Activated CD4-positive, alpha-beta T cell treated with anti-CD3 and anti-CD28 coated beads, Interleukin-2, amount 50 U/mL, for 16 hours (primary cell): ENCODE results near the gene COG5.
A peak's percentile ranks its signal among the peaks of the same experiment; 100 is the strongest.

Experiments used
- DNase-seq: peaks from one replicate; pipeline ENCODE4 v3.0.0-alpha.2; 2020

Gene COG5

GRCh38 chr7:107505362-107505761 lies 58.4 kb downstream of the COG5 start:
- no peak for DNase-seq

DNA sequence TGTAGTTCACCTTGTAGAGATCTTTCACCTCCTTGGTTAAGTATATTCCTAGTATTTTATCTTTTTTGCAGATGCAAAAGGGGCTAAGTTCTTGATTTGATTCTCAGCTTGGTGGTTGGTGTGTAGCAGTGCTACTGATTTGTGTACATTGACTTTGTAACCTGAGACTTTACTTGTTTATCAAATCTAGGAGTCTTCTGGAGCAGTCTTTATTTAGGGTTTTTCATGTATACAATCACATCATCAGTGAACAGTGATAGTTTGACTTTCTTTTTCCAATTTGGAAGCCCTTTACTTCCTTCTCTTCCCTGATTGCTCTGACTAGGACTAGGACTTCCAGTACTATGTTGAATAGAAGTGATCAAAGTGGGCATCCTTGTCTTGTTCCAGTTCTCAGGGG lies 60.0 kb downstream of the COG5 start:
- DNase-seq, result no peak

GRCh38 chr7:107502797-107503196 lies 60.9 kb downstream of the COG5 start:
- DNase-seq, result no peak

GRCh38 chr7:107502154-107502553 lies 61.6 kb downstream of the COG5 start:
- no peak for DNase-seq

DNA sequence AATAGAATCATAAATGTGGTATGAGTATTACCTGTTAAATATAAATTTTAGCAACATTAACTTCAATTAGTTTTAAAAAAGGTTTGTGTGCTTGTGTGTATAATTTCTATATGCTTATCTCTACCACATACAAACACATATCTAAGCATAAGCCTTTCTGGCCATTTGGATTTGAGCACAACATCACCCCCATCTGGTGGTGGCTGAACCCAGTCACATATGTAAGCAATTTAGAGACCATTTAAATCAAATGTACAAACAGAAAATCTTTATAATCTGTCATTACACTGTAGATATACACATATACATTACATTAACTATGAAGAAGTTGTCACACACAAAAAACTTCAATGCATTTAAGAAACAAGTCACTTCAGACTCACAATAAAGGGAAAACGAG lies 62.1 kb downstream of the COG5 start:
- DNase-seq, result peak; percentile 24

- DNase-seq, result no peak
Measured at GRCh38 chr7:107499731-107500130, 64.0 kb downstream of the COG5 start.

DNA sequence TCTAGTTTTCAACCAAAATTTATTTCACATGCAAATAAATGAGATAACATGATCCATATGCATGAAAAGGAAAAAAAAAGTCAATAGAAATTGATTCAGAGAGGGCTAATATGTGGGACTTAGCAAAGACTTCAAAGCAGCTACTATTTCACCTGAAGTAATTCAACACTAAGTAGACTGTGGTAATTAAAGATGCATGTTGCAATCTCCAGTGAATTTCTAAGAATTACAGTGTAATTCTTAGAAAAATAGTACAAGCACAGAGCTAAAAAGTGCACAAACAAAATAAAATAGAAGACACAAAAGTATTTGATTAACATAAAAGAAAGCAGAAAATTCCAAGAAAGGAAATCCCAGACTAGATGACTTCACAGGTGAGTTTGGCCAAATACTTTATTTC lies 68.2 kb downstream of the COG5 start:
- no peak for DNase-seq

DNA sequence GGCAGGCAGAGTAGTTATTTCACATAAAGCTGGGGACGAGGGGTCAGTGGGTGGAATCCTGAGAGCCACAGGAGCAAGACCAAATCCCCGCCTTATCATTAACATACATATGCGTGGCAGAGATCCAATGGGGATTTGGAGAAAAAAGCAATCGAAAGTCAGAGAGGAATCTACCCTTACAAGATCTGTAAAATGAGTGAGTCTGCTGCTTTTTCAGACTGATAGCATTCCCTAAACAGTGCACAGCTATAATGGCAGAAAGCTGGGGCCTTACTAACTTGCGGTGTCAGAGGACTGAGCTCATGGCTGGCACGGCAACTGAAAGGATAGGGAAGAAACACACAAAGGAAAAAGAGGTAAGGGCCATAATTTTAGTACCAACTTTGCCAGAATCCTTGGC lies 68.8 kb downstream of the COG5 start:
- DNase-seq, result no peak

DNA sequence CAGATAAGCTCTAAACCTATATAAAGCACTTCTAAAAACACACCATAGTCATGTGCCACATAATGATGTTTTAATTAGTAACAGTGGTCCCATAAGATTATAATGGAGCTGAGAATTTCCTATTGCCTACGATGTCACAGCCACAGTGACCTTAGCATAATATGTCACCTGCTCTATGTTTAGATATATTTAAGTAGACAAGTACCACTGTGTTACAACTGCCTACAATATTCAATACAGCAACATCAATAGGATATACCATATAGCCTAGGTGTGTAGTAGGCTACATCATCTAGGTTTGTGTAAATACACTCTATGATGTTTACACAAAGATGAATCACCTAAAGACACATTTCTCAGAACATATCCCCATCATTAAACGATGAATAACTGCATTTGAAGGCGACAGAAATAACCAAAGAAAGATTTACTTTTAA lies 69.4 kb downstream of the COG5 start:
- DNase-seq, result no peak

DNA sequence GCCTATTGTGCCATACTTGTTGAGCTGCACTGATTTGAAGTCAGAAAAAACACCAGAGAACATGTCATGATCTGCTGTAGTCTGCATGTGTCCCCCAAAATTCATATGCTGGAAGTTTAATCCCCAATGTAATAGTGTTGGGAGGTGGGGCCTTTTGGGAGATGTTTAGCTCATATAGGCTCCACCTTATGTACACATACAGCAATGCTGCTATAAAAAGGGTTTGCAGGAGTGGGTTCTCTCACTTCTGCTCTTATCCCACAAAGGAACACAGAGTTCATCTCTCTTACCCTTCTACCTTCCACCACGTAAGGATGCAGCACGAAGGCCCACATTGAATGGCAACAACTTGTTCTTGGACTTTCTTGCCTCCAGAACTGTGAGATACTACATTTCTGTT lies 70.8 kb downstream of the COG5 start:
- no peak for DNase-seq

- DNase-seq, result peak; percentile 11
Measured at GRCh38 chr7:107486041-107486440, 77.7 kb downstream of the COG5 start.

- DNase-seq, result no peak
Measured at GRCh38 chr7:107482571-107482970, 81.1 kb downstream of the COG5 start.

- no peak for DNase-seq
Measured at GRCh38 chr7:107480932-107481331, 82.8 kb downstream of the COG5 start.

DNA sequence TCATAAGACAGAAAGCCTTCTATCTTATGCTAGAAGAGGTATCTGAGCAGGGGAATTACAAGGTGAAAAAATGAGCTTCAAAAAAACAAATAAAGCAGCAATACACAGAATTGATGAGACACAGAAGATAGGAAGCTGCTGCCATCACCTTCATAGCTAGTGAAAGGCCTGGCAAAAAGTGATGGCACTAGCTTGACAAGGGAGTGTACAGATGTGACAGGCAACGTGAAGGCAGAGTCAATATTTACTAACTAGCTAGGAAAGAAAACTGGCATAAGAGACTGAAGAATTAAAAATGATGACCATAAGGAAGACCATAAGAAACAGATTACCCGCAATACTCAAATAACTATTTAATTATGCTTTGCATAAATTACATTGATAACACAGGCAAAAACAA lies 84.4 kb downstream of the COG5 start:
- no peak for DNase-seq

GRCh38 chr7:107474104-107474521 lies 89.6 kb downstream of the COG5 start:
- DNase-seq, result no peak

- no peak for DNase-seq
Measured at GRCh38 chr7:107472116-107472515, 91.6 kb downstream of the COG5 start.

GRCh38 chr7:107471292-107472070 lies 92.2 kb downstream of the COG5 start:
- DNase-seq, result no peak

- no peak for DNase-seq
Measured at GRCh38 chr7:107469929-107470328, 93.8 kb downstream of the COG5 start, which contains the start of gene GPR22. Gene GPR22, plus strand, starts transcription at chr7:107470057. Its CDS starts 4,004 bp downstream, at chr7:107474061.

DNA sequence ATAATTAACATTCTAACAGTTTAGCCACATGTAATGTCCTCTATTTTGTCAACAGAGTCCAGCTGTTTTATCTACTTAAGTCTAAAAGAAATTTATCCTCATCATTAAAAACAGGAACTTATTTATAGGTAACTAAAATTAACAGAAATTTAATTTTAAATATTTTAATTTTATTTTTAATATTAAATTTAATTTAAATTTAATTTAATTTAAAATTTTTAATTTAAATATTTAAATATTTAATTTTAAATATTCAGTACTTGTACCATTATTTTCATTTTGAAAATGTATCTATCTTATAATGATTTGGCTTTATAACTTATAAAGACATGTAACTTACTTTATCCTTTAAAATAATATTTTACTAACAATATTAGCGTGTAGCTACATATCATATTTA lies 94.9 kb downstream of the COG5 start:
- no peak for DNase-seq

DNA sequence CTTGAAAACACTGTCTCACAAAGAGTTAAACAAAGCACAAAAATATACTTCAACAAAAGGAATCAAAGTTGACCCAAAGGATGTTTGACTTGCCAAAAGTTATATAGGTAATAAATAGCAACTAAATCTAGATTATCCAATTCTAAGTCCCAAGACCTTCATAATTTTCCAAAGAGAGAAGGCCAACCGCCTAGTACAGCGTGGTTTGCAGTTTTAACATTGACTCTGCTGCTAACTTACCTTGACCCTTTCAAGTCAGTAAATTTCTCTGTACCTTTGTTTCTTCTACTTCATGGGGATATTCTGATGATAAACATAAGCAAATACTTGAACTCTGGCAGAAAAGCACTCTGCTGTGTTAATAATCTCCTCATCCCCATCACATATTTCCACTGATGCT lies 95.7 kb downstream of the COG5 start:
- no peak for DNase-seq

- DNase-seq, result no peak
Measured at GRCh38 chr7:107464666-107465226, 99.0 kb downstream of the COG5 start.

GRCh38 chr7:107463139-107464078 lies 100.3 kb downstream of the COG5 start:
- DNase-seq, result peak; percentile 35

- no peak for DNase-seq
Measured at GRCh38 chr7:107461938-107462533, 101.7 kb downstream of the COG5 start.
